Lung (tissue), 12 donors: ENCODE data around the gene CRACDL. TPM values are rescaled to one million over a fixed set of nuclear protein-coding genes. Genes with fewer than 3 reads are reported as not detected.

Experiments used
- ATAC-seq: fragments of 200-7000 bp; cut with Tn5 transposase; one replicate; pipeline ENCODE4 v1.9.1; 2020; ENCODE audit warnings: moderate number of reproducible peaks; ENCODE audit not compliant: insufficient read depth, low FRiP score
- DNase-seq, 3 donors: peaks; one replicate each; pipeline ENCODE4 v3.0.0-alpha.2; 2013 to 2017
- H3K27ac ChIP-seq, 2 donors: one replicate each; pipeline ENCODE4 v1.5.1; 2013; ENCODE audit warnings: mild to moderate bottlenecking in 2 of 2, moderate library complexity in 2 of 2, control low read depth in 1 of 2, inconsistent platforms in 1 of 2, low read depth in 1 of 2, low read length in 1 of 2
- H3K27me3 ChIP-seq, 3 donors: one replicate each; pipeline ENCODE4 v1.5.1; 2013; ENCODE audit warnings: low read length in 2 of 3; ENCODE audit not compliant: control insufficient read depth in 3 of 3, insufficient read depth in 3 of 3
- H3K36me3 ChIP-seq, 4 donors: one replicate each; pipeline ENCODE4 v1.5.1; 2013; ENCODE audit warnings: low read length in 4 of 4, mild to moderate bottlenecking in 1 of 4, moderate library complexity in 1 of 4; ENCODE audit not compliant: control insufficient read depth in 4 of 4, insufficient read depth in 4 of 4
- H3K4me1 ChIP-seq, 5 donors: one replicate each; pipeline ENCODE4 v1.5.1; 2013; ENCODE audit warnings: low read length in 5 of 5, mild to moderate bottlenecking in 2 of 5, moderate library complexity in 1 of 5; ENCODE audit not compliant: control insufficient read depth in 5 of 5, insufficient read depth in 5 of 5
- H3K4me3 ChIP-seq: one replicate; pipeline ENCODE4 v1.5.1; 2013; ENCODE audit warnings: mild to moderate bottlenecking, control low read depth, moderate library complexity
- H3K9ac ChIP-seq, 2 donors: one replicate each; pipeline ENCODE4 v1.5.1; 2013; ENCODE audit warnings: low read length in 2 of 2, control low read depth in 1 of 2; ENCODE audit not compliant: insufficient read depth in 1 of 2
- H3K9me3 ChIP-seq, 4 donors: one replicate each; pipeline ENCODE4 v1.5.1; 2013; ENCODE audit warnings: low read length in 3 of 4, mild to moderate bottlenecking in 1 of 4, moderate library complexity in 1 of 4; ENCODE audit not compliant: control insufficient read depth in 4 of 4, insufficient read depth in 3 of 4
- CTCF ChIP-seq: IDR thresholded peaks from 2 replicates; pipeline ENCODE4 v1.5.1; 2012; ENCODE audit warnings: mild to moderate bottlenecking; ENCODE audit errors: control extremely low read depth, extremely low read depth
- WGBS, 2 donors: extraction: QIAGEN DNeasy Blood & Tissue Kit; methylation state at CpG; one replicate each; pipeline ENCODE4 v1.1.7; 2013; 5-methylcytosine and 5-hydroxymethylcytosine counted together
- polyA plus RNA-seq, 2 donors: library from polyadenylated mRNA; stranded (reverse); fragments of 200-250 nt; gene quantifications; one replicate each; pipeline ENCODE4 v1.2.1, GENCODE V29; 2013
- total RNA-seq, 2 donors: library from RNA; depleted of rRNA in 1 of 2; stranded (reverse); fragments of >200 nt in 1 of 2; gene quantifications; one replicate each; pipeline ENCODE4 v1.2.1, GENCODE V29; 2014 to 2021
- donor health status: control.
- donor health status: control.
- donor health status: Bipolar disorder and iron deficiency.
- donor health status: healthy.
- donor health status: DM: yes; HTN: yes; CAD: no.

Gene CRACDL
- total and polyA plus RNA-seq, 4 donors: 8.9 to 28.3 (median 13.2) TPM

- no peak overlapping the region for H3K9ac ChIP-seq
- 92 to 95% methylated on average over 15 of the region's 15 CpGs for WGBS, 2 donors
- no peak overlapping the region for H3K27ac ChIP-seq
- ATAC-seq: no peak
- no peak for TF ChIP-seq CTCF
- peaks cover 0 to 18% (median 7%) of the 10 kb centered on the region in 3 donors for H3K27me3 ChIP-seq
- H3K4me1 ChIP-seq: peaks cover 0 to 10% (median 0%) of the 10 kb centered on the region in 5 donors
- no peak for DNase-seq
- H3K9me3 ChIP-seq: no peaks in the 10 kb centered on the region
- no peak overlapping the region for H3K4me3 ChIP-seq
- H3K36me3 ChIP-seq: no peaks in the 10 kb centered on the region
Observed at GRCh38 chr2:98826856-98827255, 109.2 kb downstream of the CRACDL start.

GRCh38 chr2:98825858-98826257, 110.2 kb downstream of the CRACDL start:
- Histone ChIP-seq H3K9ac (no peak overlapping the region), H3K36me3 (no peaks in the 10 kb centered on the region), H3K27ac (no peak overlapping the region), H3K4me1 (peaks cover 0 to 12% (median 0%) of the 10 kb centered on the region in 5 donors), H3K9me3 (no peaks in the 10 kb centered on the region), H3K27me3 (peaks cover 0 to 18% (median 7%) of the 10 kb centered on the region in 3 donors), H3K4me3 (no peak overlapping the region)
- no peak for TF ChIP-seq CTCF
- WGBS, 2 donors: 96 to 98% methylated on average over 6 of the region's 6 CpGs
- no peak for ATAC-seq
- no peak for DNase-seq

- peak overlapping the region in 1 of 2 donors; percentile 58 for H3K27ac ChIP-seq
- no peaks in the 10 kb centered on the region for H3K9me3 ChIP-seq
- no peak overlapping the region for H3K4me3 ChIP-seq
- WGBS, 2 donors: 90 to 93% methylated on average over 6 of the region's 6 CpGs
- TF ChIP-seq CTCF: no peak
- ATAC-seq (no peak), DNase-seq (no peak)
- H3K27me3 ChIP-seq: peaks cover 0 to 18% (median 7%) of the 10 kb centered on the region in 3 donors
- H3K9ac ChIP-seq: no peak overlapping the region
- peaks cover 0 to 12% (median 0%) of the 10 kb centered on the region in 5 donors for H3K4me1 ChIP-seq
- no peaks in the 10 kb centered on the region for H3K36me3 ChIP-seq
Observed at GRCh38 chr2:98825404-98825803, 110.6 kb downstream of the CRACDL start.

DNA sequence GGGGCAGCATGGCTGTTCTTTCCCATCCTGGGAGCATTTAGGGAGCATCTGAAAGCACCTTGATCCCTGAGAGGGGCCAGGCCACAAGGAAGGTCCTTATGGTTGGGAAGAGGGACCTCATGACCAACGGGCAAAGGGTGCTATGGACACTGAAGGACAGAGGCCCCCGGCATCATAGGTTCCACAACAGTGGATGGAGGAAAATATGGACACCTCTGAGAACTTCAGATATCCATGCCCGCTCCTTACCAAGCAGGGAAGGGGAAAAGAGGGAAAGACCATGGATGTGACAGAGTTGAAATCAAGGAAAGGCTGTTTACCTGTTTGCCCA, 111.0 kb downstream of the CRACDL start:
- no peak for ATAC-seq
- H3K4me1 ChIP-seq: peaks cover 0 to 12% (median 0%) of the 10 kb centered on the region in 5 donors
- peak overlapping the region; percentile 58 to 75 for H3K27ac ChIP-seq
- H3K4me3 ChIP-seq: no peak overlapping the region
- WGBS, 2 donors: 80 to 93% methylated on average over 3 of the region's 3 CpGs
- TF ChIP-seq CTCF: no peak
- H3K9me3 ChIP-seq: no peaks in the 10 kb centered on the region
- no peak overlapping the region for H3K9ac ChIP-seq
- no peaks in the 10 kb centered on the region for H3K36me3 ChIP-seq
- DNase-seq: no peak
- peaks cover 0 to 18% (median 7%) of the 10 kb centered on the region in 3 donors for H3K27me3 ChIP-seq
